AG08395 (cell line): ENCODE measurements around the gene RASSF4.

ENCODE experiments used
- DNase-seq: peaks from one replicate; pipeline ENCODE4 v3.0.0; 2012; ENCODE audit warnings: mixed read lengths, low spot score

The RASSF4 gene

GRCh38 chr10:44959247-44960087, at the start of gene RASSF4:
Gene RASSF4, plus strand, starts transcription at chr10:44959802. Its CDS starts 10,401 bp downstream, at chr10:44970203.
- DNase-seq, result peak; percentile 98

DNA sequence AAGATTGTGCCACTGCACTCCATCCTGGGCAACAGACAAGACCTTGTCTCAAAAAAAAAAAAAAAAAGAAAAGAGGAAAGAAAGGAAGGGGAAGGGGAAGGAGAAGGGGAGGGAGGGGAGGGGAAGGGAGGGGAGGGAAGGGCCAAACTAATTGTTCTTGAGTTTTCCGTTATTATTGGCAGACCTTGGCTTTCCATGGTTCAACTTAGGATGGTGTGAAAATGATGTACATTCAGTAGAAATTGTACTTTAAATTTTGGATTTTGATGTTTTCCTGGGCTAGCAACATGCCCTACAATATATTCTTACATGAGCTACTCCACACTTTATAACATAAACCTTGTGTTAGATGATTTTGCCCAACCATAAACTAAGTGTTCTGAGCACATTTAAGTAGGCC, 49.7 kb upstream of the RASSF4 start:
- DNase-seq, result no peak

- DNase-seq, result no peak
Observed at GRCh38 chr10:44910602-44911001, 49.0 kb upstream of the RASSF4 start.

DNA sequence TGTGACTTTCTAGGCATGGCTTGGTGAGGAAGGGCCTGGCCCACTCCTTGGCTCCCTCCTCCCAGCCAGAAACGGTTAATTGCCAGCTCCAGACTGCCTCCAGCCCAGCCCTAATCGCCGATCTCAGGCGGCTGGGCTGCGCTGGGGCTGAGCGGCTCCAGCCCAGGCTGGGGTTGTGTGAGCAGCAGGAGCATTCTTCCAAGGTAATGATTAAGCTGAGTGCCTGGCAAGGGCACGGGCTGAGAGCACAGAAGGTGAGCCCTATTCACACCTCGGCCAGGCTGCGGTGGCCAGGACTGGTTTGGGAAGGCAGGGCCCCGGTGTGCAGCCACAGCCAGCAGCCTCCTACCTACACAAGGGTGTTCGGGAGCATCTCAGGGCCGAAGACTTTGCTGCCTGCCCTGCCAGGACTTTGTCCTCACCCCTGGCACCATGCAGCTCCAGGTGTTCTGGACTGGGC, 48.5 kb upstream of the RASSF4 start, which contains the start of gene TMEM72:
Gene TMEM72, plus strand, starts transcription at position 257 of the 460 bp plus-strand sequence. Its CDS starts 176 bp downstream, at position 433.
- DNase-seq, result no peak

DNA sequence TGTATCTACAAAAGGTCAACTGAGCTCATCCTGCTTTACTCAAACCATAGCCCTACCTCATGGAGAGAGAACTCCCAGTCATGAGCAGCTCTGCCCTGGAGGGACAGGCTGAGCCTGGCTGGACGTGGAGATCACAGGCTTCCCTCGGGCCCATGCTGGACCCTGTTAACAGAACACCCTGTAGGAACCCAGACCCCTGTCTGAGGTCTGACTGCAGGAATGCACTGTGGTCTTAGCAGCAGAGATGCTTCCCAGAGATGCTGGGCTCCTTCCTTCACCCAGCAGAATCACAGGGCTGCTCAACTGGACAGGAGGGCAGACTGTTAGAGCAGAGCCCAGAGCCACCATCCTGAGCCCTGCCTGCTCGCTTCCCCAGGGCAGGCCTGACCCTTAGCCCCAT, 47.7 kb upstream of the RASSF4 start:
- no peak for DNase-seq

DNA sequence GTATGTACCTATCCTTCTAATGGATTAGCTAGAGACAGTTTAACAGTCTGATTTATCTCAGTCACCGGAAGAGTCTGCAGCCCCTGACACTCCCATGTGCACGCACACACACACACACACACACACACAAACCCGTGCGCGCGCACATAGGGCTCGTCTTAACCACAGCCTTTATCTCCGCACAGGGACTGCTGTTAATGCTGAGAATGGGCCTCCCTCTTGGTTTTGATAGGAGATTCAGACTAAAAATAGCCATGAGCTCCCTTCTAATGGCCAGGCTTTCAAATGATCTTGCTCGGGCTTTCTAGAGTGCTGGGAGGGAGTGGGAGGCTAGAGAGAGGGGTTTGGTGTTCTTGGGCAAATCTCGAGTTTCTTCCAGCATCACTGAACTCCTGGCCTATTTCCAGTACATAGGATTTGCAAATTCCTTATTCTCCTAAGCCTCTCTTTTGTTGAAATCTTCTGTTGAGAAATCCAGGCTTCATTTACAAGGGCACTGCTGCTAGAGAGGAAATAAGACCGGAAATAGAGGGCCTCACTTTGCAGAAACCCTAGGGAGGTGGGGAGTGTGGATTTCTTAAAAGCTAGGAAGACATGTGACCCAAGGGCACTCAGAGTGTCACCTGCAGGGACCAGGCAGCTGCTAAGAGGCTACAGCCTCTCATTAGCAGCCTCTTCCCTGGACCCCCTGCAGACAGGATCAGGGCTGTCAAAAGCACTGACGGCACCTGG, 46.1 kb upstream of the RASSF4 start:
- DNase-seq, result no peak

DNA sequence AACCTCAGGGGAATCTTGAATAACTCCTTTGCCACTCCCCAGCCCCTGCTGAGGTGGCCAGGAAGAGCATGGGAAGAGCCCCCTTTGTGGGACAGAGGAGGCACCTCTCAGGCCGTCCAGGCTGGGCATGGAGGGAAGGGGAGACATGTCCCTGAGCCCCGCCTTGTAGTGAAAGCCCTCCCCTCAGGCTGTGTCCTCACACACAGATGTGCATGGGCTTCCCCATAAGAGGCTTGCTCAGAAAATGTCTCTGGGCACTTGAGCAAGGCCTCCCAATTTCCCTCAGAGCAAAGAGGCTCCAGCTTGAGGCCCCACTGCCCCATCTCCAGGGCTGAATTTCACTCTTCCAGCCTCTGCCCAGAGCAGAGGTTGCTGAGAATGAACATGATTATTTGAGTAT, 44.7 kb upstream of the RASSF4 start:
- DNase-seq, result no peak

GRCh38 chr10:44916429-44916828, 43.2 kb upstream of the RASSF4 start:
- no peak for DNase-seq

- DNase-seq, result no peak
Observed at GRCh38 chr10:44917848-44918247, 41.8 kb upstream of the RASSF4 start.

DNA sequence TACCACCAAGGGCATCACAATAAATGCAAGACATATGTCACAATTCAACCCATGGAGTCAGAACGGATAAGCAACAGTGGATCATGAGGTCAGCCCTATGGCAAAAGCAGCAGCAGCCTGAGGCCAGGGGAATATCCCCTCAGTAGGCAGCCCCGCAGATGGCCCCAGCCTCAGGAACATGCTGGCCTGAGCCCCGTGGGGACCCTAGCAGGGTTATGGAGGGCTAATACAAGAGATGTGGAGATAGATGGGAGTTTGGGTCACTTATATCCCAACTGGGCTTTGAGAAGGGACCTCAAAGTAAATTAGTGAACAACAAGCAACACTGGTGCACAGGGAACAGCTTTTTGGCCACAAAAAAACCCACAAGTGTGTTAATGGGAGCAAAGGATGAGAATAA, 39.4 kb upstream of the RASSF4 start:
- DNase-seq, result no peak

DNA sequence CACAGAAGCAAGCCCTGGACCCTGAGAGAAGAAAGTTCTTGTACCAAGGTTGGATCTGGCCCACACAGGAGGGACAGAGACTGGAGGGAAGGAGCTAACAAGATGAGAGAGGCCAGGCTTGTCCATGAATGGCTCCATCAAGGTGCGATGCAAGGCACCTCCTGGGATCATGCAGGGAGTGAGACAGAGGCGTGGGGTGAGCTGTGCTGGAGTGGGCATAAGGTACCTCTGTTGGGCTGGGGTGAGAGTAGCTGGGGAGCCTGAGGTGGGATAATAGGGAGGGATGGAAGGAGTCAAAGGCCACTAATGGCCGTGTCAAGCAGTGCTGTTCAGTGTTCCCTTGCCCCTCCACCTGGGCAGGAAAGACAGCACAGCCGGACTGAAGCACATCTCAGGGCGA, 38.5 kb upstream of the RASSF4 start:
- DNase-seq, result no peak

DNA sequence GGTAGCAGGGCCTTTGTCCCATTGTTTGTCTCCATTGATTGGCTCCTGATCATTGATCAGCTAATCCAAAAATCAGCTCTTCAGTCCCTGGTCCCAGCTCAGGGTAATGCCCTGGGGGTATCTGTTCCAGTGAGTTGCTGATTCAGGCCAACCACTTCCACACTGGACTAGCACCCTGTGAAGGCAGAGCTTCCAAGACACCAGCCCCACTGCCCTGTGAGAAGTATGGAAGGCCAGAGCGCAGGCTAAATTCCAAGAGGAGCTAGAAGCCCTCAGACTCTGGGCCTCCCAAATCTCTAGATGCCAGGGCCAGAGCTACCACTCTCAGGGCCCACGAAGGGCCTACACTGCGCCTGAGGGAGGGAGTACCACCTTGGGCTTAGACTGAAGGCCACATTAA, 38.1 kb upstream of the RASSF4 start:
- no peak for DNase-seq

- DNase-seq, result no peak
Observed at GRCh38 chr10:44922021-44922420, 37.6 kb upstream of the RASSF4 start.

DNA sequence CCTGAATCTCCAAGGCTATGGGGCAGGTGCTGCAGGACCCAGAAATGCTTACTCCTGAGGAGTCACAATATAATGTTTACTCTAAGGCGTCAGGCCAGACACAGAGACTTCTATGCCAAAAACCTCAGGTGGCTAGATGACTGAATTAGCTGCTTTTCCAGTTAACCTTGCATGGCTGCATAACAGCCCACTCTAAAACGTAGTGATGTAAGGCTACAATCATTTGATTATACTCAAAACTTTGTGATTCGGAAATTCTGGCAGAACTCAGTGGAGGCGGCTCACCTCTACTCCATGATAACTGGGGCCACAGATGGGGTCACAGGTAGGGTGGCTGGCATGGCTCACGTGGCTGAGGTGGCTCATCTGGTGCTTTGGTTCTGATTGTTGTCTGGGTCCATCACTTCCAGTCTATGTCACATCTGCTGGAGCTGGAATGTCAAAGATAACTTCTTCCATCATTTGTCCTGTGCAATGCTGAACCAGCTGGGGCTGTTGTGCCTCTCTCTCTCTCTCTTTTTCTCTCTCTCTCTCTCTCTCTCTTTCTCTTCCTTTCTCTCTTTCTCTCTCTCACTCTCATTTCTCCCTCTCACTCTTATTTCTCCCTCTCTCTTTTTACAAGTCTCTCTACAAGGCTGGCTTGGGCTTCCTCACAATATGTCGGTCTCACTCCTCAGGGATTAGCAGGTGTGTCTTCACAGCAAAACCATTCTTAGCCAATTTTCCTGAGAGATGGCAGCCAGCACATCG, 36.6 kb upstream of the RASSF4 start:
- no peak for DNase-seq

- no peak for DNase-seq
Observed at GRCh38 chr10:44923611-44924010, 36.0 kb upstream of the RASSF4 start.

DNA sequence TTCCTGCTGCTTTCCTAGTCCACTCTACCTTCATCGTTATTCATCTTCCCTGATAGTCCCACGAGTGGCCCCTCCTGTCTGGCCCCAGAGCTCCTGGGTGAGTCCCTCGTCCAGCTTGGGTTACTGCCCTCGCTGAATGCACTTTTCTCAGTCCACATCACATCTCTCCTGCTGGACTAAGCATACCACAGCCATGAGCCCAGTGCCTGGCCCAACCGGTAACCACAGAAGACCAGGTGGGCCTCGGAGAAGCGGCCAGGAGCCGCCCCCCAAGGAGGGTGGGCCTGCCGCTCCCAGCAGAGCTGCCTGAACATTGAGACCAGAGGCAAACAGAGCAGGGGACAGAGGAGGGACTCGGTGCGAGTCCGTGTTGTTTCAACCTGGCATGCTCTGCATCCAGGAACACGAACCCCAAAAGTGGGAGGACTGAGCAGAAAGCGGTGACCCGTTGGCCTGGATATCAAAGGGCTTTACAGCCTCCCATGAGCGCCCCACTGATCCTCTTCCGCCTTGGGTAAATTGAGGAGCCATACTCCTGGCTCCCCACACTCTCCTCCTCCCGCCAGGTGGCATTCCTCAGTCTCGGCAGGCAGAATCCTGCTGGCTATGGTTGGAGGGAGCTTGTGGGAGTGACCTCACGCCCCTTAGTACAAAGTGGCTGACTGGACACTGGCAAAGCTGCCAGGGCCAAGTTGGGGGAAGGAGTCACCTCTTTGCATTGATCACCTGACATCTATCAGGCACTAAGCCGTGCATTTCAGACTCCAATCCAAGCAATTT, 35.2 kb upstream of the RASSF4 start:
- DNase-seq, result no peak

- DNase-seq, result no peak
Observed at GRCh38 chr10:44925224-44925623, 34.4 kb upstream of the RASSF4 start.

GRCh38 chr10:44925811-44926750, 33.5 kb upstream of the RASSF4 start:
- no peak for DNase-seq

- DNase-seq, result no peak
Observed at GRCh38 chr10:44926751-44927351, 32.8 kb upstream of the RASSF4 start.

- no peak for DNase-seq
Observed at GRCh38 chr10:44927352-44927751, 32.2 kb upstream of the RASSF4 start.
